ENCODE results near the gene ACTL7A.

The ACTL7A gene

GRCh38 chr9:108831496-108832178 is 30.4 kb upstream of the ACTL7A start:
- DNase-seq (ENCODE audit: low spot score), result no peak
- TF ChIP-seq CTCF (IDR thresholded peaks at IDR 0.05; ENCODE audit: extremely low read depth, missing control alignments), result no peak

- no peak for TF ChIP-seq CTCF (IDR thresholded peaks at IDR 0.05; ENCODE audit: extremely low read depth, missing control alignments)
Measured at GRCh38 chr9:108832179-108832500, 29.9 kb upstream of the ACTL7A start.

GRCh38 chr9:108834959-108835665 is 27.0 kb upstream of the ACTL7A start:
- no peak for DNase-seq (ENCODE audit: low spot score)

More at GRCh38 chr9:108832179-108832500, 29.9 kb upstream of the ACTL7A start:
- no peak for DNase-seq (ENCODE audit: low spot score)

GRCh38 chr9:108835831-108836230 is 26.2 kb upstream of the ACTL7A start:
- TF ChIP-seq CTCF (IDR thresholded peaks at IDR 0.05; ENCODE audit: extremely low read depth, missing control alignments), result no peak
- DNase-seq (ENCODE audit: low spot score), result no peak

More at GRCh38 chr9:108834959-108835665, 27.0 kb upstream of the ACTL7A start:
- no peak for TF ChIP-seq CTCF (IDR thresholded peaks at IDR 0.05; ENCODE audit: extremely low read depth, missing control alignments)

GRCh38 chr9:108836319-108836718 is 25.7 kb upstream of the ACTL7A start:
- no peak for TF ChIP-seq CTCF (IDR thresholded peaks at IDR 0.05; ENCODE audit: extremely low read depth, missing control alignments)
- DNase-seq (ENCODE audit: low spot score), result no peak

- TF ChIP-seq CTCF (IDR thresholded peaks at IDR 0.05; ENCODE audit: extremely low read depth, missing control alignments), result no peak
- no peak for DNase-seq (ENCODE audit: low spot score)
Measured at GRCh38 chr9:108836781-108837180, 25.3 kb upstream of the ACTL7A start.

- no peak for DNase-seq (ENCODE audit: low spot score)
- no peak for TF ChIP-seq CTCF (IDR thresholded peaks at IDR 0.05; ENCODE audit: extremely low read depth, missing control alignments)
Measured at GRCh38 chr9:108837530-108837929, 24.5 kb upstream of the ACTL7A start.

Measured in GM20000 (cell line).